Measurements from ENCODE around the gene FBXO40. TPM values are rescaled to one million over a fixed set of nuclear protein-coding genes. Genes with fewer than 3 reads are reported as not detected.

Gene FBXO40
- total RNA-seq (not detected), polyA plus RNA-seq (under 1 TPM in 2 of 3 donors, not detected in 1; 0.05 to 0.07 TPM), total RNA-seq (0 to 0.09 (median 0) reads per million in 6 experiments)

- POLR2A ChIA-PET = no interaction called here
- no peak within 1 kb of the TSS for H3K4me3 Mint-ChIP-seq
- no peak for DNase-seq
Observed at GRCh38 chr3:121592856-121593702, at the start of gene FBXO40. FBXO40 (plus strand) TSS chr3:121593379; CDS start chr3:121620576, 27,197 bp downstream.

GRCh38 chr3:121545049-121545573 is 48.1 kb upstream of the FBXO40 start:
- H3K27ac Mint-ChIP-seq = peak overlapping the region in 2 of 10 donors; percentile 21 to 85

More at GRCh38 chr3:121592856-121593702, at the start of gene FBXO40:
- H3K4me1 Mint-ChIP-seq = no peaks in the 10 kb centered on the region
- H3K36me3 Mint-ChIP-seq = no peaks in the 10 kb centered on the region
- H3K27ac Mint-ChIP-seq = no peak within 1 kb of the TSS
- H3K27me3 Mint-ChIP-seq = peaks cover 0 to 4% (median 0%) of the 10 kb centered on the region in 5 donors
- ATAC-seq = no peak
- H3K9me3 Mint-ChIP-seq = no peaks in the 10 kb centered on the region

GRCh38 chr3:121545574-121546455 is 47.4 kb upstream of the FBXO40 start, which contains the start of gene POLQ:
POLQ (minus strand) TSS chr3:121545988; CDS start chr3:121545877, 111 bp downstream.
- peak; percentile 66 to 93 (median 82) for DNase-seq
- Mint-ChIP-seq H3K36me3 (no peaks in the 10 kb centered on the region), H3K4me3 (peak within 1 kb of the TSS; percentile 85 to 95 (median 91)), H3K27me3 (no peaks in the 10 kb centered on the region), H3K27ac (peak within 1 kb of the TSS; percentile 85 to 96 (median 92)), H3K9me3 (no peaks in the 10 kb centered on the region), H3K4me1 (peaks cover 7 to 22% (median 16%) of the 10 kb centered on the region in 4 donors)
- POLR2A ChIA-PET = interaction anchor here (0.7 to 2.2 kb wide), 7 partner anchors 115 to 1452 kb away, joined by 3 to 10 read pairs (median 4); partner anchors contain the start of genes FAM162A, GSK3B, HCLS1 and WDR5B
- peak; percentile 99 for ATAC-seq

More at GRCh38 chr3:121545049-121545573, 48.1 kb upstream of the FBXO40 start:
- H3K4me3 Mint-ChIP-seq = peak overlapping the region; percentile 75 to 94 (median 87)
- DNase-seq (peak in 1 of 10 donors; percentile 7), ATAC-seq (no peak)
- peaks cover 7 to 22% (median 16%) of the 10 kb centered on the region in 4 donors for H3K4me1 Mint-ChIP-seq
- POLR2A ChIA-PET = interaction anchor here (0.9 to 2.2 kb wide), 3 partner anchors 115 to 1451 kb away, joined by 3 to 10 read pairs (median 4); partner anchors contain the start of genes FAM162A, GSK3B and HCLS1
- no peaks in the 10 kb centered on the region for H3K9me3 Mint-ChIP-seq
- no peaks in the 10 kb centered on the region for H3K36me3 Mint-ChIP-seq
- H3K27me3 Mint-ChIP-seq = no peaks in the 10 kb centered on the region

- POLR2A ChIA-PET = no interaction called here
- Mint-ChIP-seq H3K4me1 (peaks cover 0 to 9% (median under 1%) of the 10 kb centered on the region in 4 donors), H3K9me3 (no peaks in the 10 kb centered on the region), H3K36me3 (peaks cover 0 to 3% (median 0%) of the 10 kb centered on the region in 3 donors), H3K27ac (no peak overlapping the region), H3K4me3 (no peak overlapping the region), H3K27me3 (peaks cover 3 to 9% (median 5%) of the 10 kb centered on the region in 5 donors)
- ATAC-seq (no peak), DNase-seq (no peak)
Observed at GRCh38 chr3:121552379-121552778, 40.8 kb upstream of the FBXO40 start.

- Mint-ChIP-seq H3K36me3 (peaks cover 0 to 3% (median 0%) of the 10 kb centered on the region in 3 donors), H3K4me1 (peaks cover 0 to 9% (median under 1%) of the 10 kb centered on the region in 4 donors), H3K9me3 (no peaks in the 10 kb centered on the region), H3K27me3 (peaks cover 3 to 9% (median 5%) of the 10 kb centered on the region in 5 donors), H3K4me3 (no peak overlapping the region), H3K27ac (no peak overlapping the region)
- POLR2A ChIA-PET = no interaction called here
- no peak for DNase-seq
- ATAC-seq = no peak
Observed at GRCh38 chr3:121552797-121553196, 40.4 kb upstream of the FBXO40 start.

GRCh38 chr3:121557426-121557934 is 35.7 kb upstream of the FBXO40 start:
- H3K27me3 Mint-ChIP-seq = peaks cover 7 to 32% (median 15%) of the 10 kb centered on the region in 5 donors
- ATAC-seq (no peak), DNase-seq (no peak)
- POLR2A ChIA-PET = interaction anchor here (0.6 kb wide), 1 partner anchor 38 kb away, joined by 5 read pairs; no protein-coding TSS in a partner anchor
- no peak overlapping the region for H3K4me3 Mint-ChIP-seq
- no peak overlapping the region for H3K27ac Mint-ChIP-seq
- H3K4me1 Mint-ChIP-seq = peaks cover 0 to 3% (median 0%) of the 10 kb centered on the region in 4 donors
- no peaks in the 10 kb centered on the region for H3K9me3 Mint-ChIP-seq
- peaks cover 0 to 3% (median 0%) of the 10 kb centered on the region in 3 donors for H3K36me3 Mint-ChIP-seq

GRCh38 chr3:121562148-121562547 is 31.0 kb upstream of the FBXO40 start:
- Mint-ChIP-seq H3K27ac (no peak overlapping the region), H3K36me3 (peaks cover 0 to under 1% (median 0%) of the 10 kb centered on the region in 3 donors), H3K4me3 (no peak overlapping the region), H3K27me3 (peaks cover 4 to 23% (median 12%) of the 10 kb centered on the region in 5 donors), H3K9me3 (no peaks in the 10 kb centered on the region), H3K4me1 (peaks cover 0 to 2% (median 0%) of the 10 kb centered on the region in 4 donors)
- POLR2A ChIA-PET = no interaction called here
- ATAC-seq (no peak), DNase-seq (no peak)

- no peak for ATAC-seq
- H3K9me3 Mint-ChIP-seq = no peaks in the 10 kb centered on the region
Observed at GRCh38 chr3:121566773-121567172, 26.4 kb upstream of the FBXO40 start.

GRCh38 chr3:121567649-121568048 is 25.5 kb upstream of the FBXO40 start, which contains the start of gene ARGFX:
ARGFX (plus strand) TSS chr3:121567949; CDS start chr3:121570714, 2,765 bp downstream.
- H3K27ac Mint-ChIP-seq = no peak within 1 kb of the TSS
- H3K36me3 Mint-ChIP-seq = no peaks in the 10 kb centered on the region
- no peaks in the 10 kb centered on the region for H3K4me1 Mint-ChIP-seq
- H3K9me3 Mint-ChIP-seq = no peaks in the 10 kb centered on the region
- ATAC-seq (no peak), DNase-seq (no peak)
- POLR2A ChIA-PET = no interaction called here
- H3K4me3 Mint-ChIP-seq = no peak within 1 kb of the TSS
- peaks cover 0 to 5% (median 0%) of the 10 kb centered on the region in 5 donors for H3K27me3 Mint-ChIP-seq

More at GRCh38 chr3:121566773-121567172, 26.4 kb upstream of the FBXO40 start:
- Mint-ChIP-seq H3K4me3 (no peak overlapping the region), H3K27me3 (peaks cover 0 to 8% (median 5%) of the 10 kb centered on the region in 5 donors), H3K4me1 (no peaks in the 10 kb centered on the region), H3K27ac (no peak overlapping the region), H3K36me3 (no peaks in the 10 kb centered on the region)
- no peak for DNase-seq
- POLR2A ChIA-PET = no interaction called here

GRCh38 chr3:121574449-121574848 is 18.7 kb upstream of the FBXO40 start:
- POLR2A ChIA-PET = no interaction called here
- Mint-ChIP-seq H3K36me3 (no peaks in the 10 kb centered on the region), H3K9me3 (no peaks in the 10 kb centered on the region), H3K27me3 (peaks cover 0 to 7% (median 2%) of the 10 kb centered on the region in 5 donors), H3K4me1 (no peaks in the 10 kb centered on the region), H3K4me3 (no peak overlapping the region), H3K27ac (no peak overlapping the region)
- no peak for DNase-seq
- ATAC-seq = no peak

GRCh38 chr3:121581691-121582090 is 11.5 kb upstream of the FBXO40 start:
- ATAC-seq = no peak
- Mint-ChIP-seq H3K4me3 (no peak overlapping the region), H3K36me3 (no peaks in the 10 kb centered on the region), H3K9me3 (no peaks in the 10 kb centered on the region), H3K27ac (no peak overlapping the region), H3K27me3 (peaks cover 0 to 32% (median 15%) of the 10 kb centered on the region in 5 donors), H3K4me1 (no peaks in the 10 kb centered on the region)
- POLR2A ChIA-PET = interaction anchor here (0.6 kb wide), 1 partner anchor 1543 kb away, joined by 4 read pairs; no protein-coding TSS in a partner anchor
- no peak for DNase-seq
